Neural cell (in vitro differentiated cells): ENCODE results near the gene SDCBP2. TPM values are rescaled to one million over a fixed set of nuclear protein-coding genes. Genes with fewer than 3 reads are reported as not detected.

Experiments
- H2AFZ ChIP-seq: fragments of 200-600, 300-800 bp; sonication (generic), shearing (Covaris generic); 2 replicates; pipeline ENCODE4 v1.6.0; 2014; ENCODE audit warnings: low read depth, mild to moderate bottlenecking, antibody characterized with exemption, low read length, moderate library complexity
- H3F3A ChIP-seq: fragments of 200-600 bp; shearing (Covaris generic); 2 replicates; pipeline ENCODE4 v1.6.1; 2016; ENCODE audit warnings: mild to moderate bottlenecking, moderate library complexity, mixed read lengths, antibody characterized with exemption, low read length; ENCODE audit not compliant: insufficient read depth, poor library complexity, severe bottlenecking
- H3K27ac ChIP-seq: fragments of 200-600, 300-800 bp; sonication (generic), shearing (Covaris generic); 2 replicates; pipeline ENCODE4 v1.5.1; 2014; ENCODE audit warnings: mild to moderate bottlenecking, low read length, moderate library complexity
- H3K27me3 ChIP-seq: fragments of 300-800, 200-600 bp; sonication (generic), shearing (Covaris generic); 2 replicates; pipeline ENCODE4 v1.6.0; 2014; ENCODE audit warnings: mild to moderate bottlenecking, low read depth, low read length, moderate library complexity; ENCODE audit not compliant: insufficient read depth
- H3K36me3 ChIP-seq: fragments of 300-800, 200-600 bp; sonication (generic), shearing (Covaris generic); 2 replicates; pipeline ENCODE4 v1.5.1; 2014; ENCODE audit warnings: mild to moderate bottlenecking, antibody characterized with exemption, low read length, moderate library complexity; ENCODE audit not compliant: insufficient read depth
- H3K4me2 ChIP-seq: fragments of 300-800, 200-600 bp; sonication (generic), shearing (Covaris generic); 2 replicates; pipeline ENCODE4 v1.6.0; 2014; ENCODE audit warnings: mild to moderate bottlenecking, low read length
- H3K4me3 ChIP-seq: fragments of 300-800, 200-600 bp; sonication (generic), shearing (Covaris generic); 2 replicates; pipeline ENCODE4 v1.5.1; 2014; ENCODE audit warnings: mild to moderate bottlenecking, low read length, moderate library complexity
- H3K79me2 ChIP-seq: fragments of 200-600 bp; shearing (Covaris generic); replicated peaks from 2 replicates; pipeline ENCODE4 v1.6.0; 2014; ENCODE audit warnings: mild to moderate bottlenecking, low read length, moderate library complexity; ENCODE audit not compliant: insufficient read depth
- H3K9ac ChIP-seq: fragments of 300-800, 200-600 bp; sonication (generic), shearing (Covaris generic); 2 replicates; pipeline ENCODE4 v1.6.1; 2016; ENCODE audit warnings: mild to moderate bottlenecking, low read length, mixed read lengths
- H3K9me2 ChIP-seq: fragments of 200-600 bp; shearing (Covaris generic); 2 replicates; pipeline ENCODE4 v1.6.1; 2016; ENCODE audit warnings: mild to moderate bottlenecking, low read length, mixed read lengths; ENCODE audit not compliant: insufficient read depth
- H3K9me3 ChIP-seq: fragments of 200-600, 300-800 bp; sonication (generic), shearing (Covaris generic); 2 replicates; pipeline ENCODE4 v1.6.1; 2016; ENCODE audit warnings: mild to moderate bottlenecking, mixed run types, low read length, moderate library complexity, mixed read lengths
- H4K20me1 ChIP-seq: fragments of 200-600 bp; shearing (Covaris generic); 2 replicates; pipeline ENCODE4 v1.6.1; 2016; ENCODE audit warnings: mild to moderate bottlenecking, mixed run types; ENCODE audit not compliant: insufficient read depth
- EP300 ChIP-seq: fragments of 450-650 bp; conservative IDR thresholded peaks from 2 replicates; pipeline ENCODE4 v1.6.1; 2014; ENCODE audit warnings: antibody characterized with exemption, mild to moderate bottlenecking, moderate library complexity; ENCODE audit not compliant: poor library complexity, severe bottlenecking
- EZH2 ChIP-seq: fragments of 200-600, 300-800 bp; shearing (Covaris generic), sonication (generic); IDR thresholded peaks from 2 replicates; pipeline ENCODE4 v1.6.1; 2014; ENCODE audit warnings: antibody characterized with exemption, low read length, borderline replicate concordance, mild to moderate bottlenecking; ENCODE audit not compliant: insufficient read depth, poor library complexity, severe bottlenecking
- MXI1 ChIP-seq: fragments of 450-650 bp; conservative IDR thresholded peaks from 2 replicates; pipeline ENCODE4 v1.6.1; 2014; ENCODE audit warnings: antibody characterized with exemption, mild to moderate bottlenecking; ENCODE audit not compliant: poor library complexity, severe bottlenecking
- POLR2AphosphoS5 ChIP-seq: IDR thresholded peaks from 2 replicates; pipeline ENCODE4 v1.6.1; 2012
- RAD21 ChIP-seq: fragments of 450-650 bp; conservative IDR thresholded peaks from 2 replicates; pipeline ENCODE4 v1.6.1; 2014; ENCODE audit warnings: antibody characterized with exemption, mild to moderate bottlenecking, moderate library complexity
- SMC3 ChIP-seq: fragments of 450-650 bp; conservative IDR thresholded peaks from 2 replicates; pipeline ENCODE4 v1.6.1; 2014; ENCODE audit warnings: antibody characterized with exemption, mild to moderate bottlenecking, moderate library complexity; ENCODE audit not compliant: poor library complexity
- TAF1 ChIP-seq: IDR thresholded peaks from 2 replicates; pipeline ENCODE4 v1.6.1; 2012; ENCODE audit warnings: low read depth
- polyA plus RNA-seq: library from polyadenylated mRNA; depleted of rRNA; stranded (reverse); fragments of >200 nt; gene quantifications from 2 replicates; pipeline ENCODE4 v1.2.3, GENCODE V29; 2014
- TF ChIP-seq, protein P1 (sequence below): fragments of 450-650 bp; IDR thresholded peaks from 2 replicates; pipeline ENCODE4 v1.5.1; 2014; ENCODE audit warnings: antibody characterized with exemption, mild to moderate bottlenecking, moderate library complexity; ENCODE audit not compliant: poor library complexity, severe bottlenecking
- TF ChIP-seq, protein P2 (sequence below): IDR thresholded peaks from 2 replicates; pipeline ENCODE4 v1.6.1; 2012; ENCODE audit warnings: borderline replicate concordance

The SDCBP2 gene
- polyA plus RNA-seq, 1 donor from 2014 or later, result 5.2 TPM

DNA sequence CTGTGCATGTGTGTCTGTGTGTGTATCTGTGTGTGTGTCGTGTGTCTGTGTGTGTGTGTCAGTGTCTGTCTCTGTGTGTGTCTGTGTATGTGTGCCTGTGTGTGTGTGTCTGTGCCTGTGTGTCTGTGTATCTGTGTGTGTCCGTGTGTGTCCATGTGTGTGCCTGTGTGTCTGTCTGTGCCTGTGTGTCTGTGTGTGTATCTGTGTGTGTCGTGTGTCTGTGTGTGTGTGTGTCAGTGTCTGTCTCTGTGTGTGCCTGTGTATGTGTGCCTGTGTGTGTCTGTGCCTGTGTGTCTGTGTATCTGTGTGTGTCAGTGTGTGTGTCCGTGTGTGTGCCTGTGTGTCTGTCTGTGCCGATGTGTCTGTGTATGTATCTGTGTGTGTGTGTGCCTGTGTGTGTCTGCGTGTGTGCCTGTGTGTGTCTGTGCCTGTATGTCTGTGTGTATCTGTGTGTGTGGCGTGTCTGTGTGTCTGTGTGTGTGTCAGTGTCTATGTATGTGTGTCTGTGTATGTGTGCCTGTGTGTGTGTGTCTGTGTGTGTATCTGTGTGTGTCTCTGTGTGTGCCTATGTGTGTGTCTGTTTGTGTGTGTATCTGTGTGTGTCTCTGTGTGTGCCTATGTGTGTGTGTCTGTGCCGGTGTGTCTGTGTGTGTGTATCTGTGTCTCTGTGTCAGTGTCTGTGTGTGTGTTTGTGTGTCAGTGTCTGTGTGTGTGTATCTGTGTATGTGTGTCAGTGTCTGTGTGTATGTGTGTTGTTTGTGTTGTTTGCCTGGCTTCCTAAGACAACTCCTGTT is 51.2 kb downstream of the SDCBP2 start:
- Histone ChIP-seq H3K27me3 (no peaks in the 10 kb centered on the region), H3K36me3 (peaks cover 1% of the 10 kb centered on the region), H3K4me3 (no peak overlapping the region), H2AFZ (no peak overlapping the region), H3K9me3 (no peaks in the 10 kb centered on the region), H4K20me1 (no peaks in the 10 kb centered on the region), H3F3A (no peaks in the 10 kb centered on the region), H3K27ac (no peak overlapping the region), H3K9me2 (no peaks in the 10 kb centered on the region), H3K79me2 (no peaks in the 10 kb centered on the region), H3K4me2 (no peak overlapping the region), H3K9ac (no peak overlapping the region)
- TF ChIP-seq RAD21 (no peak), EP300 (no peak)

DNA sequence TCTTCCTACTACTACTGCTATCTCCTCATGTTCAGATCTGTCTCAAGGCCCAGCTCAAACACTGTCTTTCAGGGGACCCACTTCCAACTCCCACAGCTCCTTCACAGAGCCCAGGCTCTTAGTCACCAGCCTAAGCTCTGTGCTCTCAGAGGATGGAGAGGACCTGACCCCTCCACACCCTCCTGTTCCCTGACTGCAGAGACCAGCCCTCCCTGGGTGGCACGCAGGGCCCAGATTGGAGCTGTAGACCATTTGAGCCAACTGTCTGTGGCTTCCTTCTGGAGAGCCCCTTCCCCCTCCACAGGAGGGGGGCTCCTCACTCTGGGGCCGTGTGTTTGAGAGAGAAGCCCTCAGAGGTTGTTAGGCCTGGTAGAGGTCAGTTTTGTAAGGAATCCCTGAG is 53.0 kb downstream of the SDCBP2 start:
- no peaks in the 10 kb centered on the region for H3K27me3 ChIP-seq
- no peaks in the 10 kb centered on the region for H4K20me1 ChIP-seq
- H3K9me3 ChIP-seq, result no peaks in the 10 kb centered on the region
- H3K4me3 ChIP-seq, result no peak overlapping the region
- no peak for TF ChIP-seq SMC3
- TF ChIP-seq TAF1, result no peak
- TF ChIP-seq EZH2, result no peak
- TF ChIP-seq RAD21, result no peak
- TF ChIP-seq MXI1, result no peak
- TF ChIP-seq EP300, result no peak
- TF ChIP-seq, protein P1, sequence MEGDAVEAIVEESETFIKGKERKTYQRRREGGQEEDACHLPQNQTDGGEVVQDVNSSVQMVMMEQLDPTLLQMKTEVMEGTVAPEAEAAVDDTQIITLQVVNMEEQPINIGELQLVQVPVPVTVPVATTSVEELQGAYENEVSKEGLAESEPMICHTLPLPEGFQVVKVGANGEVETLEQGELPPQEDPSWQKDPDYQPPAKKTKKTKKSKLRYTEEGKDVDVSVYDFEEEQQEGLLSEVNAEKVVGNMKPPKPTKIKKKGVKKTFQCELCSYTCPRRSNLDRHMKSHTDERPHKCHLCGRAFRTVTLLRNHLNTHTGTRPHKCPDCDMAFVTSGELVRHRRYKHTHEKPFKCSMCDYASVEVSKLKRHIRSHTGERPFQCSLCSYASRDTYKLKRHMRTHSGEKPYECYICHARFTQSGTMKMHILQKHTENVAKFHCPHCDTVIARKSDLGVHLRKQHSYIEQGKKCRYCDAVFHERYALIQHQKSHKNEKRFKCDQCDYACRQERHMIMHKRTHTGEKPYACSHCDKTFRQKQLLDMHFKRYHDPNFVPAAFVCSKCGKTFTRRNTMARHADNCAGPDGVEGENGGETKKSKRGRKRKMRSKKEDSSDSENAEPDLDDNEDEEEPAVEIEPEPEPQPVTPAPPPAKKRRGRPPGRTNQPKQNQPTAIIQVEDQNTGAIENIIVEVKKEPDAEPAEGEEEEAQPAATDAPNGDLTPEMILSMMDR, result no peak
- TF ChIP-seq, protein P2, sequence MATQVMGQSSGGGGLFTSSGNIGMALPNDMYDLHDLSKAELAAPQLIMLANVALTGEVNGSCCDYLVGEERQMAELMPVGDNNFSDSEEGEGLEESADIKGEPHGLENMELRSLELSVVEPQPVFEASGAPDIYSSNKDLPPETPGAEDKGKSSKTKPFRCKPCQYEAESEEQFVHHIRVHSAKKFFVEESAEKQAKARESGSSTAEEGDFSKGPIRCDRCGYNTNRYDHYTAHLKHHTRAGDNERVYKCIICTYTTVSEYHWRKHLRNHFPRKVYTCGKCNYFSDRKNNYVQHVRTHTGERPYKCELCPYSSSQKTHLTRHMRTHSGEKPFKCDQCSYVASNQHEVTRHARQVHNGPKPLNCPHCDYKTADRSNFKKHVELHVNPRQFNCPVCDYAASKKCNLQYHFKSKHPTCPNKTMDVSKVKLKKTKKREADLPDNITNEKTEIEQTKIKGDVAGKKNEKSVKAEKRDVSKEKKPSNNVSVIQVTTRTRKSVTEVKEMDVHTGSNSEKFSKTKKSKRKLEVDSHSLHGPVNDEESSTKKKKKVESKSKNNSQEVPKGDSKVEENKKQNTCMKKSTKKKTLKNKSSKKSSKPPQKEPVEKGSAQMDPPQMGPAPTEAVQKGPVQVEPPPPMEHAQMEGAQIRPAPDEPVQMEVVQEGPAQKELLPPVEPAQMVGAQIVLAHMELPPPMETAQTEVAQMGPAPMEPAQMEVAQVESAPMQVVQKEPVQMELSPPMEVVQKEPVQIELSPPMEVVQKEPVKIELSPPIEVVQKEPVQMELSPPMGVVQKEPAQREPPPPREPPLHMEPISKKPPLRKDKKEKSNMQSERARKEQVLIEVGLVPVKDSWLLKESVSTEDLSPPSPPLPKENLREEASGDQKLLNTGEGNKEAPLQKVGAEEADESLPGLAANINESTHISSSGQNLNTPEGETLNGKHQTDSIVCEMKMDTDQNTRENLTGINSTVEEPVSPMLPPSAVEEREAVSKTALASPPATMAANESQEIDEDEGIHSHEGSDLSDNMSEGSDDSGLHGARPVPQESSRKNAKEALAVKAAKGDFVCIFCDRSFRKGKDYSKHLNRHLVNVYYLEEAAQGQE, result no peak
- TF ChIP-seq POLR2AphosphoS5, result no peak
- H2AFZ ChIP-seq, result no peak overlapping the region
- no peak overlapping the region for H3K27ac ChIP-seq
- H3K36me3 ChIP-seq, result peaks cover 6% of the 10 kb centered on the region
- H3K4me2 ChIP-seq, result no peak overlapping the region
- H3K9me2 ChIP-seq, result no peaks in the 10 kb centered on the region
- no peak overlapping the region for H3K9ac ChIP-seq
- no peaks in the 10 kb centered on the region for H3K79me2 ChIP-seq
- no peaks in the 10 kb centered on the region for H3F3A ChIP-seq
